WTC11 (cell line): ENCODE results near the gene GNG4. TPM values are rescaled to one million over a fixed set of nuclear protein-coding genes. Genes with fewer than 3 reads are reported as not detected.

Experiments
- ATF1 ChIP-seq: sonication (generic); formaldehyde crosslinking; IDR thresholded peaks from 2 replicates; pipeline ENCODE4 v1.8.1; 2023; ENCODE audit warnings: mild to moderate bottlenecking, moderate library complexity, missing genetic modification reagents
- CBFB ChIP-seq: sonication (generic); formaldehyde crosslinking; IDR thresholded peaks from 2 replicates; pipeline ENCODE4 v1.8.1; 2022; ENCODE audit warnings: mild to moderate bottlenecking, low read depth, missing genetic modification reagents
- CREM ChIP-seq: sonication (generic); formaldehyde crosslinking; IDR thresholded peaks from 2 replicates; pipeline ENCODE4 v1.8.1; 2022; ENCODE audit warnings: mild to moderate bottlenecking, missing genetic modification reagents, moderate library complexity
- FOXK1 ChIP-seq: sonication (generic); formaldehyde crosslinking; IDR thresholded peaks from 2 replicates; pipeline ENCODE4 v1.8.0; 2022; ENCODE audit warnings: mild to moderate bottlenecking, moderate library complexity, missing genetic modification reagents
- GRHL2 ChIP-seq: fragments of 250-450 bp; sonication (Bioruptor Pico); IDR thresholded peaks from 2 replicates; pipeline ENCODE4 v1.8.0; 2022; ENCODE audit warnings: mild to moderate bottlenecking, moderate library complexity; ENCODE audit not compliant: insufficient replicate concordance, severe bottlenecking
- HMGA2 ChIP-seq: fragments of 250-450 bp; sonication (Bioruptor Pico); IDR thresholded peaks from 2 replicates; pipeline ENCODE4 v1.4.0; 2021; ENCODE audit warnings: mild to moderate bottlenecking, moderate library complexity
- IRF2 ChIP-seq: sonication (generic); formaldehyde crosslinking; IDR thresholded peaks from 2 replicates; pipeline ENCODE4 v1.8.0; 2022; ENCODE audit warnings: low read depth, missing genetic modification reagents, borderline replicate concordance
- NFATC4 ChIP-seq: fragments of 250-450 bp; sonication (Bioruptor Pico); IDR thresholded peaks from 2 replicates; pipeline ENCODE4 v1.9.0; 2021; ENCODE audit warnings: mild to moderate bottlenecking
- NR2C2 ChIP-seq: sonication (generic); formaldehyde crosslinking; IDR thresholded peaks from 2 replicates; pipeline ENCODE4 v1.8.0; 2022; ENCODE audit warnings: mild to moderate bottlenecking, missing genetic modification reagents
- RELA ChIP-seq: sonication (generic); formaldehyde crosslinking; IDR thresholded peaks from 2 replicates; pipeline ENCODE4 v1.8.1; 2022; ENCODE audit warnings: missing genetic modification reagents, mild to moderate bottlenecking, borderline replicate concordance
- RORB ChIP-seq: fragments of 250-450 bp; sonication (Bioruptor Pico); IDR thresholded peaks from 2 replicates; pipeline ENCODE4 v1.9.0; 2021; ENCODE audit warnings: mild to moderate bottlenecking
- SP1 ChIP-seq: sonication (generic); formaldehyde crosslinking; conservative IDR thresholded peaks from 2 replicates; pipeline ENCODE4 v1.8.1; 2022; ENCODE audit warnings: missing genetic modification reagents
- TCF7 ChIP-seq: sonication (generic); formaldehyde crosslinking; IDR thresholded peaks from 2 replicates; pipeline ENCODE4 v1.8.0; 2022; ENCODE audit warnings: mild to moderate bottlenecking, low read depth, missing genetic modification reagents, moderate library complexity
- ZNF138 ChIP-seq: sonication (generic); formaldehyde crosslinking; conservative IDR thresholded peaks from 2 replicates; pipeline ENCODE4 v1.8.1; 2022; ENCODE audit warnings: mild to moderate bottlenecking, moderate library complexity, missing genetic modification reagents
- ZNF263 ChIP-seq: sonication (generic); formaldehyde crosslinking; IDR thresholded peaks from 2 replicates; pipeline ENCODE4 v1.8.1; 2022; ENCODE audit warnings: low read depth, mild to moderate bottlenecking, moderate library complexity, missing genetic modification reagents
- ZNF423 ChIP-seq: fragments of 250-450 bp; sonication (Bioruptor Pico); IDR thresholded peaks from 2 replicates; pipeline ENCODE4 v2.1.2; 2022; ENCODE audit warnings: mild to moderate bottlenecking, moderate library complexity
- ZNF671 ChIP-seq: fragments of 250-450 bp; sonication (Bioruptor Pico); IDR thresholded peaks from 2 replicates; pipeline ENCODE4 v1.8.0; 2021; ENCODE audit warnings: mild to moderate bottlenecking
- total RNA-seq: library from RNA; stranded (reverse); gene quantifications from 3 replicates; pipeline ENCODE4 v1.2.3, GENCODE V29; 2021
- TF ChIP-seq, protein P1 (sequence below): sonication (generic); formaldehyde crosslinking; IDR thresholded peaks from 2 replicates; pipeline ENCODE4 v1.8.1; 2023; ENCODE audit warnings: mild to moderate bottlenecking, moderate library complexity, missing genetic modification reagents
- TF ChIP-seq, protein P2 (sequence below): sonication (generic); formaldehyde crosslinking; IDR thresholded peaks from 2 replicates; pipeline ENCODE4 v1.8.0; 2022; ENCODE audit warnings: mild to moderate bottlenecking, missing genetic modification reagents
- TF ChIP-seq, protein P3 (sequence below): sonication (generic); formaldehyde crosslinking; IDR thresholded peaks from 2 replicates; pipeline ENCODE4 v1.8.0; 2022; ENCODE audit warnings: mild to moderate bottlenecking, missing genetic modification reagents
- TF ChIP-seq, protein P4 (sequence below): fragments of 200-600 bp; IDR thresholded peaks from 2 replicates; pipeline ENCODE4 v1.8.0; 2022; ENCODE audit warnings: antibody characterized with exemption
- TF ChIP-seq, protein P5 (sequence below): sonication (generic); formaldehyde crosslinking; IDR thresholded peaks from 2 replicates; pipeline ENCODE4 v1.8.1; 2022; ENCODE audit warnings: low read depth, mild to moderate bottlenecking, moderate library complexity, missing genetic modification reagents, borderline replicate concordance
- TF ChIP-seq, protein P6 (sequence below): sonication (generic); formaldehyde crosslinking; IDR thresholded peaks from 2 replicates; pipeline ENCODE4 v1.8.0; 2023; ENCODE audit warnings: missing genetic modification reagents
- TF ChIP-seq, protein P7 (sequence below): sonication (generic); formaldehyde crosslinking; IDR thresholded peaks from 2 replicates; pipeline ENCODE4 v1.8.0; 2022; ENCODE audit warnings: mild to moderate bottlenecking, missing genetic modification reagents
- TF ChIP-seq, protein P8 (sequence below): sonication (generic); formaldehyde crosslinking; IDR thresholded peaks from 2 replicates; pipeline ENCODE4 v1.8.1; 2023; ENCODE audit warnings: mild to moderate bottlenecking, missing genetic modification reagents, moderate library complexity
- TF ChIP-seq, protein P9 (sequence below): sonication (generic); formaldehyde crosslinking; conservative IDR thresholded peaks from 2 replicates; pipeline ENCODE4 v1.8.1; 2023; ENCODE audit warnings: mild to moderate bottlenecking, low read depth, missing genetic modification reagents, moderate library complexity

The GNG4 gene
- total RNA-seq, 1 experiment from 2014 or later, result 38.3 TPM

DNA sequence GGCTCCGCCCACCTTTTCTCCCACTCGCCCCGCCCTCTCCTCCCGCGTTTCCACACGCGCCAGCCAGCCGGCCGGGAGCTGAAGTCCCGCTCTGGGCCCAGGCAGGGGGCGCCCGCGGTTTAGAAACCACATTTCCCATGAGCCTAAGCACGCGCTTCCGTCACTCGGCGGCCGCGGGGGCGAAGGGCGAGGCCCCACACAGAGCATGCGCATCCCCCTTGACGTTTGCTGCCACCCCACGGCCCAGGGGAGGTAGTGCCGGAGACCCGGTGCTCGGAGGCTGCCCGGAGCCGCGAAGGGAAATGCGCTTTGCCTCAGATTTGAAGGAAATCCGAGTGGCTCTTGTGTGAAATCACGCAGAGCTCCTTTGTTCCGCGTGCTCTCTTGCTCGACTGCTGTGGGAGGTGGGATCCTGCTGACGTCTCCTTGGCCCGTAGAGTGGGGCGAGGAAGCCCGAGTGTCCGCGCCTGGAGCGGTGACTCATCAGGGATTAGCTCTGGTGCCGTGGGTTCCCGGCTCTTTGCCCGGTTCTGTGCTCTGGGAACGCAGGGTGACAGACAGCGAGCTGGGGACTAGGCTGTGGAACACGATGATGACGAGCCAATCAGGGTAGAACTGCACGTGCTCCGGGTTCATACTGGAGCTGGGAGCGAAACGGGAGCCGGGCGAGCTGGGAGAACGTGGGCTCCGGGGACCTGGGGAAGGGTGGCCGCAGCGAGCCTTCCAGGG is 144.9 kb downstream of the GNG4 start (continued):
- TF ChIP-seq NFATC4 (CRISPR knock-in tag) (no peak), TCF7 (CRISPR knock-in tag) (0 out of 2 replicates have a peak, but pooled peaks have one; percentile 16), IRF2 (CRISPR knock-in tag) (no peak), SP1 (CRISPR knock-in tag) (peak; percentile 96), ATF1 (CRISPR knock-in tag) (no peak), ZNF263 (no peak), HMGA2 (CRISPR knock-in tag) (peak; percentile 7; the same call in 1 of the 2 replicates), CBFB (CRISPR knock-in tag) (no peak; the same call in 1 of the 2 replicates), FOXK1 (CRISPR knock-in tag) (peak; percentile 80), RELA (CRISPR knock-in tag) (0 out of 2 replicates have a peak, but pooled peaks have one; percentile 24), ZNF138 (no peak), GRHL2 (CRISPR knock-in tag) (no peak), CREM (CRISPR knock-in tag) (peak; percentile 91), ZNF423 (CRISPR knock-in tag) (no peak), ZNF671 (CRISPR knock-in tag) (no peak; the same call in 1 of the 2 replicates), NR2C2 (CRISPR knock-in tag) (peak; percentile 85), RORB (no peak)
- TF ChIP-seq, protein P1, sequence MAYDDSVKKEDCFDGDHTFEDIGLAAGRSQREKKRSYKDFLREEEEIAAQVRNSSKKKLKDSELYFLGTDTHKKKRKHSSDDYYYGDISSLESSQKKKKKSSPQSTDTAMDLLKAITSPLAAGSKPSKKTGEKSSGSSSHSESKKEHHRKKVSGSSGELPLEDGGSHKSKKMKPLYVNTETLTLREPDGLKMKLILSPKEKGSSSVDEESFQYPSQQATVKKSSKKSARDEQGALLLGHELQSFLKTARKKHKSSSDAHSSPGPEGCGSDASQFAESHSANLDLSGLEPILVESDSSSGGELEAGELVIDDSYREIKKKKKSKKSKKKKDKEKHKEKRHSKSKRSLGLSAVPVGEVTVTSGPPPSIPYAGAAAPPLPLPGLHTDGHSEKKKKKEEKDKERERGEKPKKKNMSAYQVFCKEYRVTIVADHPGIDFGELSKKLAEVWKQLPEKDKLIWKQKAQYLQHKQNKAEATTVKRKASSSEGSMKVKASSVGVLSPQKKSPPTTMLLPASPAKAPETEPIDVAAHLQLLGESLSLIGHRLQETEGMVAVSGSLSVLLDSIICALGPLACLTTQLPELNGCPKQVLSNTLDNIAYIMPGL (CRISPR knock-in tag), result peak; percentile 68
- TF ChIP-seq, protein P2, sequence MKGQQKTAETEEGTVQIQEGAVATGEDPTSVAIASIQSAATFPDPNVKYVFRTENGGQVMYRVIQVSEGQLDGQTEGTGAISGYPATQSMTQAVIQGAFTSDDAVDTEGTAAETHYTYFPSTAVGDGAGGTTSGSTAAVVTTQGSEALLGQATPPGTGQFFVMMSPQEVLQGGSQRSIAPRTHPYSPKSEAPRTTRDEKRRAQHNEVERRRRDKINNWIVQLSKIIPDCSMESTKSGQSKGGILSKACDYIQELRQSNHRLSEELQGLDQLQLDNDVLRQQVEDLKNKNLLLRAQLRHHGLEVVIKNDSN (CRISPR knock-in tag), result 0 out of 2 replicates have a peak, but pooled peaks have one; percentile 11
- TF ChIP-seq, protein P3, sequence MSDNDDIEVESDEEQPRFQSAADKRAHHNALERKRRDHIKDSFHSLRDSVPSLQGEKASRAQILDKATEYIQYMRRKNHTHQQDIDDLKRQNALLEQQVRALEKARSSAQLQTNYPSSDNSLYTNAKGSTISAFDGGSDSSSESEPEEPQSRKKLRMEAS, result peak; percentile 82
- TF ChIP-seq, protein P4, sequence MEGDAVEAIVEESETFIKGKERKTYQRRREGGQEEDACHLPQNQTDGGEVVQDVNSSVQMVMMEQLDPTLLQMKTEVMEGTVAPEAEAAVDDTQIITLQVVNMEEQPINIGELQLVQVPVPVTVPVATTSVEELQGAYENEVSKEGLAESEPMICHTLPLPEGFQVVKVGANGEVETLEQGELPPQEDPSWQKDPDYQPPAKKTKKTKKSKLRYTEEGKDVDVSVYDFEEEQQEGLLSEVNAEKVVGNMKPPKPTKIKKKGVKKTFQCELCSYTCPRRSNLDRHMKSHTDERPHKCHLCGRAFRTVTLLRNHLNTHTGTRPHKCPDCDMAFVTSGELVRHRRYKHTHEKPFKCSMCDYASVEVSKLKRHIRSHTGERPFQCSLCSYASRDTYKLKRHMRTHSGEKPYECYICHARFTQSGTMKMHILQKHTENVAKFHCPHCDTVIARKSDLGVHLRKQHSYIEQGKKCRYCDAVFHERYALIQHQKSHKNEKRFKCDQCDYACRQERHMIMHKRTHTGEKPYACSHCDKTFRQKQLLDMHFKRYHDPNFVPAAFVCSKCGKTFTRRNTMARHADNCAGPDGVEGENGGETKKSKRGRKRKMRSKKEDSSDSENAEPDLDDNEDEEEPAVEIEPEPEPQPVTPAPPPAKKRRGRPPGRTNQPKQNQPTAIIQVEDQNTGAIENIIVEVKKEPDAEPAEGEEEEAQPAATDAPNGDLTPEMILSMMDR, result no peak; the same call in 1 of the 2 replicates
- TF ChIP-seq, protein P5, sequence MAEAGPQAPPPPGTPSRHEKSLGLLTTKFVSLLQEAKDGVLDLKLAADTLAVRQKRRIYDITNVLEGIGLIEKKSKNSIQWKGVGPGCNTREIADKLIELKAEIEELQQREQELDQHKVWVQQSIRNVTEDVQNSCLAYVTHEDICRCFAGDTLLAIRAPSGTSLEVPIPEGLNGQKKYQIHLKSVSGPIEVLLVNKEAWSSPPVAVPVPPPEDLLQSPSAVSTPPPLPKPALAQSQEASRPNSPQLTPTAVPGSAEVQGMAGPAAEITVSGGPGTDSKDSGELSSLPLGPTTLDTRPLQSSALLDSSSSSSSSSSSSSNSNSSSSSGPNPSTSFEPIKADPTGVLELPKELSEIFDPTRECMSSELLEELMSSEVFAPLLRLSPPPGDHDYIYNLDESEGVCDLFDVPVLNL (CRISPR knock-in tag), result 0 out of 2 replicates have a peak, but pooled peaks have one; percentile 48
- TF ChIP-seq, protein P6, sequence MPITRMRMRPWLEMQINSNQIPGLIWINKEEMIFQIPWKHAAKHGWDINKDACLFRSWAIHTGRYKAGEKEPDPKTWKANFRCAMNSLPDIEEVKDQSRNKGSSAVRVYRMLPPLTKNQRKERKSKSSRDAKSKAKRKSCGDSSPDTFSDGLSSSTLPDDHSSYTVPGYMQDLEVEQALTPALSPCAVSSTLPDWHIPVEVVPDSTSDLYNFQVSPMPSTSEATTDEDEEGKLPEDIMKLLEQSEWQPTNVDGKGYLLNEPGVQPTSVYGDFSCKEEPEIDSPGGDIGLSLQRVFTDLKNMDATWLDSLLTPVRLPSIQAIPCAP, result 0 out of 2 replicates have a peak, but pooled peaks have one; percentile 1
- TF ChIP-seq, protein P7, sequence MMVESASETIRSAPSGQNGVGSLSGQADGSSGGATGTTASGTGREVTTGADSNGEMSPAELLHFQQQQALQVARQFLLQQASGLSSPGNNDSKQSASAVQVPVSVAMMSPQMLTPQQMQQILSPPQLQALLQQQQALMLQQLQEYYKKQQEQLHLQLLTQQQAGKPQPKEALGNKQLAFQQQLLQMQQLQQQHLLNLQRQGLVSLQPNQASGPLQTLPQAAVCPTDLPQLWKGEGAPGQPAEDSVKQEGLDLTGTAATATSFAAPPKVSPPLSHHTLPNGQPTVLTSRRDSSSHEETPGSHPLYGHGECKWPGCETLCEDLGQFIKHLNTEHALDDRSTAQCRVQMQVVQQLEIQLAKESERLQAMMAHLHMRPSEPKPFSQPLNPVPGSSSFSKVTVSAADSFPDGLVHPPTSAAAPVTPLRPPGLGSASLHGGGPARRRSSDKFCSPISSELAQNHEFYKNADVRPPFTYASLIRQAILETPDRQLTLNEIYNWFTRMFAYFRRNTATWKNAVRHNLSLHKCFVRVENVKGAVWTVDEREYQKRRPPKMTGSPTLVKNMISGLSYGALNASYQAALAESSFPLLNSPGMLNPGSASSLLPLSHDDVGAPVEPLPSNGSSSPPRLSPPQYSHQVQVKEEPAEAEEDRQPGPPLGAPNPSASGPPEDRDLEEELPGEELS (CRISPR knock-in tag), result no peak
- TF ChIP-seq, protein P8, sequence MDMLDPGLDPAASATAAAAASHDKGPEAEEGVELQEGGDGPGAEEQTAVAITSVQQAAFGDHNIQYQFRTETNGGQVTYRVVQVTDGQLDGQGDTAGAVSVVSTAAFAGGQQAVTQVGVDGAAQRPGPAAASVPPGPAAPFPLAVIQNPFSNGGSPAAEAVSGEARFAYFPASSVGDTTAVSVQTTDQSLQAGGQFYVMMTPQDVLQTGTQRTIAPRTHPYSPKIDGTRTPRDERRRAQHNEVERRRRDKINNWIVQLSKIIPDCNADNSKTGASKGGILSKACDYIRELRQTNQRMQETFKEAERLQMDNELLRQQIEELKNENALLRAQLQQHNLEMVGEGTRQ, result peak; percentile 62
- TF ChIP-seq, protein P9, sequence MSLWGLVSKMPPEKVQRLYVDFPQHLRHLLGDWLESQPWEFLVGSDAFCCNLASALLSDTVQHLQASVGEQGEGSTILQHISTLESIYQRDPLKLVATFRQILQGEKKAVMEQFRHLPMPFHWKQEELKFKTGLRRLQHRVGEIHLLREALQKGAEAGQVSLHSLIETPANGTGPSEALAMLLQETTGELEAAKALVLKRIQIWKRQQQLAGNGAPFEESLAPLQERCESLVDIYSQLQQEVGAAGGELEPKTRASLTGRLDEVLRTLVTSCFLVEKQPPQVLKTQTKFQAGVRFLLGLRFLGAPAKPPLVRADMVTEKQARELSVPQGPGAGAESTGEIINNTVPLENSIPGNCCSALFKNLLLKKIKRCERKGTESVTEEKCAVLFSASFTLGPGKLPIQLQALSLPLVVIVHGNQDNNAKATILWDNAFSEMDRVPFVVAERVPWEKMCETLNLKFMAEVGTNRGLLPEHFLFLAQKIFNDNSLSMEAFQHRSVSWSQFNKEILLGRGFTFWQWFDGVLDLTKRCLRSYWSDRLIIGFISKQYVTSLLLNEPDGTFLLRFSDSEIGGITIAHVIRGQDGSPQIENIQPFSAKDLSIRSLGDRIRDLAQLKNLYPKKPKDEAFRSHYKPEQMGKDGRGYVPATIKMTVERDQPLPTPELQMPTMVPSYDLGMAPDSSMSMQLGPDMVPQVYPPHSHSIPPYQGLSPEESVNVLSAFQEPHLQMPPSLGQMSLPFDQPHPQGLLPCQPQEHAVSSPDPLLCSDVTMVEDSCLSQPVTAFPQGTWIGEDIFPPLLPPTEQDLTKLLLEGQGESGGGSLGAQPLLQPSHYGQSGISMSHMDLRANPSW, result no peak
